NCI-H1694 (cell line): ENCODE measurements around the gene CACNA1S.

Source experiments
- DNase-seq: peaks from one replicate; lab custom pipeline; 2025; lab: John Stamatoyannopoulos, UW

The CACNA1S gene

GRCh38 chr1:201115390-201115937, 3.2 kb upstream of the CACNA1S start:
- DNase-seq, result no peak

GRCh38 chr1:201114245-201115131, 2.3 kb upstream of the CACNA1S start:
- DNase-seq, result peak; percentile 98

- DNase-seq, result no peak
Measured at GRCh38 chr1:201113451-201114244, 1.4 kb upstream of the CACNA1S start.

GRCh38 chr1:201112926-201113325, 700 bp upstream of the CACNA1S start:
- DNase-seq, result no peak

GRCh38 chr1:201111672-201112071, 554 bp downstream of the CACNA1S start:
- no peak for DNase-seq

- no peak for DNase-seq
Measured at GRCh38 chr1:201111156-201111555, 1.1 kb downstream of the CACNA1S start.

- DNase-seq, result no peak
Measured at GRCh38 chr1:201110616-201111015, 1.6 kb downstream of the CACNA1S start.

- DNase-seq, result no peak
Measured at GRCh38 chr1:201110138-201110537, 2.1 kb downstream of the CACNA1S start.

- no peak for DNase-seq
Measured at GRCh38 chr1:201109651-201110050, 2.6 kb downstream of the CACNA1S start.

GRCh38 chr1:201108614-201109013, 3.6 kb downstream of the CACNA1S start:
- no peak for DNase-seq

GRCh38 chr1:201105688-201106087, 6.5 kb downstream of the CACNA1S start:
- DNase-seq, result no peak

GRCh38 chr1:201104141-201104540, 8.1 kb downstream of the CACNA1S start:
- DNase-seq, result no peak

GRCh38 chr1:201103666-201104065, 8.6 kb downstream of the CACNA1S start:
- DNase-seq, result no peak

- no peak for DNase-seq
Measured at GRCh38 chr1:201100169-201100930, 11.9 kb downstream of the CACNA1S start.

- DNase-seq, result no peak
Measured at GRCh38 chr1:201098992-201099677, 13.1 kb downstream of the CACNA1S start.

GRCh38 chr1:201096977-201097856, 15.0 kb downstream of the CACNA1S start:
- no peak for DNase-seq

- peak; percentile 75 for DNase-seq
Measured at GRCh38 chr1:201096041-201096461, 16.2 kb downstream of the CACNA1S start.

- no peak for DNase-seq
Measured at GRCh38 chr1:201095581-201095980, 16.6 kb downstream of the CACNA1S start.

GRCh38 chr1:201094832-201095231, 17.4 kb downstream of the CACNA1S start:
- no peak for DNase-seq

GRCh38 chr1:201093962-201094361, 18.3 kb downstream of the CACNA1S start:
- DNase-seq, result no peak
